ENCODE data around the gene NHLH1.

DNA sequence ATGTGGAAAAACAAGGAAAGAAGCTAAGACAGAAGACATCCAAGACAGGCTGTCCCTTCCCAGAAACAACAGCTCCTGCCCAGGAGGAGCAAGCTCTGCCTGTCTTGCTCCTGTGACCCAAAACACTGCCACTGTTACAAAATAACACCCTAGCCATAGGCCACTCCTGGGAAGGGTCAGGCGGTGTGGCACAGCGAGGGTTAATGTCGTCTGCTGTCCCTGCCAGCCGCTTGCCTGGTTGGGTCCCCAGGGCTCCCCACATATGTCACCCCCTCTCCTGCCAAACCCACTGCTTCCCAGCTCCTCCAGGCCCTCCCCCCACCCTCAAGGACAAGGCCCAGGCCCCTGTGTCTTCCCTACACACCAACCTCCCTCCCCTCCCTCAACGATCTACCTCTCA lies 3.9 kb upstream of the NHLH1 start:
- TF ChIP-seq POLR2AphosphoS5 (IDR thresholded peaks at IDR 0.05; ENCODE audit: low read depth, low read length) (no peak), POLR2A (IDR thresholded peaks at IDR 0.05; ENCODE audit: low read depth, low read length) (no peak)
